Thyroid gland (tissue), 4 donors: ENCODE data around the gene VAMP2. TPM values are rescaled to one million over a fixed set of nuclear protein-coding genes. Genes with fewer than 3 reads are reported as not detected.
A peak's percentile ranks its signal among the peaks of the same experiment; 100 is the strongest.

Experiments
- DNase-seq, 2 donors: peaks; one replicate each; pipeline ENCODE4 v3.0.0-alpha.2; 2019
- H3K27ac ChIP-seq, 3 donors: fragments of 200-600 bp; sonication (generic); 1 replicate in 2 of 3; 2 replicates in 1 of 3; pipeline ENCODE4 v1.5.1; 2016 to 2019; ENCODE audit warnings: mild to moderate bottlenecking in 1 of 3, moderate library complexity in 1 of 3
- H3K27me3 ChIP-seq: fragments of 200-600 bp; sonication (generic); one replicate; pipeline ENCODE4 v1.5.1; 2019
- H3K36me3 ChIP-seq, 2 donors: fragments of 200-600 bp; sonication (generic); one replicate each; pipeline ENCODE4 v1.5.1; 2016 to 2019
- H3K4me1 ChIP-seq, 2 donors: fragments of 200-600 bp; sonication (generic); one replicate each; pipeline ENCODE4 v1.5.1; 2017 to 2019
- H3K4me3 ChIP-seq, 3 donors: fragments of 200-600 bp; sonication (generic); replicated peaks in 1 of 3; 1 replicate in 2 of 3; 2 replicates in 1 of 3; pipeline ENCODE4 v1.5.1; 2016; ENCODE audit warnings: mild to moderate bottlenecking in 1 of 3
- H3K9me3 ChIP-seq: fragments of 200-600 bp; sonication (generic); one replicate; pipeline ENCODE4 v1.5.1; 2017
- POLR2A ChIP-seq, 2 donors: fragments of 450-650 bp; IDR thresholded peaks; one replicate each; pipeline ENCODE4 v1.6.1; 2017; ENCODE audit warnings: antibody characterized with exemption in 2 of 2, mild to moderate bottlenecking in 2 of 2, moderate library complexity in 1 of 2
- WGBS, 2 donors: methylation state at CpG; one replicate each; pipeline ENCODE4 v1.1.5; 2017; 5-methylcytosine and 5-hydroxymethylcytosine counted together
- intact Hi-C: fragments of 100-400 bp; cut with DNase I; formaldehyde crosslinking; loops from one replicate; pipeline ENCODE4 v1.15.1; 2023
- total RNA-seq, 4 donors: library from RNA; depleted of rRNA; stranded (reverse); fragments of >200 nt; gene quantifications; one replicate each; pipeline ENCODE4 v1.2.3, GENCODE V29; 2016
- TF ChIP-seq, protein P1 (sequence below), 6 experiments: fragments of 200-600 bp in 3 of 6; fragments of 450-650 bp in 3 of 6; sonication (generic) in 3 of 6; IDR thresholded peaks; one replicate each; pipeline ENCODE4 v1.5.1; 2016 to 2019; ENCODE audit warnings: antibody characterized with exemption in 6 of 6, mild to moderate bottlenecking in 2 of 6, inconsistent platforms in 1 of 6, moderate library complexity in 1 of 6

VAMP2 gene
- total RNA-seq, 4 donors from 2014 or later: 30.6 to 35.2 (median 33.4) TPM

DNA sequence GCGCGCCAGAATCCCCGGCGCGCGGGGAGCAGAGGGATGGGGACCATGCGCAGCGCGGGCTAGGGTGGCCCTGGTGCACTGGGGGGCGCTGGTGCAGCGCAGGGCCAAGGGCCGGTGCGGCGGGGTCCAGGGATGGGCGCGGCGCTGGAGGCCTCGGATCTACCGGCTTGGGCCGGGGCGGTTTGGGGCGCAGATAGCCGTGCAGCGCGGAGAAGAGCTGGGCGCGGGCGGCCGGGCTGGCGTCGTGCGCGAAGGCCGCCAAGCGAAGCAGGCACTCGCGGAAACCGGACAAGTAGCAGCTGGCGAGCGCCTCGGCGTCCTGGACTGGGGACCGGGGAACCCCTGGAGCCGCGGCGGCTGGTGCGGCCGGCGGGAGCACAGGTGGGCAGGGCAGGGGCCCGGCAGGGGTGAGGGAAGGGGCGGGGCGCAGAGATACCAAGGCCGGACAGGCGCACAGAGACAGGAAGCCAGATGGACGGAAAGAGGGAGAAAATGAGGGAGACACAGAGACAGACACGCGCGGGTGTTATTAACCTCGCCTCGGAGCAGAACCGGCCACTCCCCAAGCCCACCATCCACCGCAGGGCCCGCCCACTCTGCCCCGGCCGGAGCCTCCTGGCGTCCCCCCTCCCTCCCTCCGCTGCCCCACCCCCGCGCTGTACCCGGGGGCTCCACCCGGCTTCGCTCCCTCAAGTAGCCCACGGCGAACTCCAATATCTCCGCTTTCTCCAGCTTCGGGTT lies 40.9 kb downstream of the VAMP2 start:
- Histone ChIP-seq H3K27ac (peak overlapping the region in 1 of 3 donors; percentile 63), H3K4me1 (peaks cover 58 to 63% of the 10 kb centered on the region in 2 donors), H3K36me3 (no peaks in the 10 kb centered on the region), H3K27me3 (peaks cover 5% of the 10 kb centered on the region), H3K9me3 (no peaks in the 10 kb centered on the region), H3K4me3 (peak overlapping the region in 2 of 3 donors; percentile 30 to 42)
- peak; percentile 59 to 68 for DNase-seq
- intact Hi-C loops: loop anchor here (10.0 kb wide), 2 partner anchors 63 to 103 kb away; no protein-coding TSS in a partner anchor
- no peak for TF ChIP-seq POLR2A (IDR thresholded peaks at IDR 0.05)
- TF ChIP-seq, protein P1, sequence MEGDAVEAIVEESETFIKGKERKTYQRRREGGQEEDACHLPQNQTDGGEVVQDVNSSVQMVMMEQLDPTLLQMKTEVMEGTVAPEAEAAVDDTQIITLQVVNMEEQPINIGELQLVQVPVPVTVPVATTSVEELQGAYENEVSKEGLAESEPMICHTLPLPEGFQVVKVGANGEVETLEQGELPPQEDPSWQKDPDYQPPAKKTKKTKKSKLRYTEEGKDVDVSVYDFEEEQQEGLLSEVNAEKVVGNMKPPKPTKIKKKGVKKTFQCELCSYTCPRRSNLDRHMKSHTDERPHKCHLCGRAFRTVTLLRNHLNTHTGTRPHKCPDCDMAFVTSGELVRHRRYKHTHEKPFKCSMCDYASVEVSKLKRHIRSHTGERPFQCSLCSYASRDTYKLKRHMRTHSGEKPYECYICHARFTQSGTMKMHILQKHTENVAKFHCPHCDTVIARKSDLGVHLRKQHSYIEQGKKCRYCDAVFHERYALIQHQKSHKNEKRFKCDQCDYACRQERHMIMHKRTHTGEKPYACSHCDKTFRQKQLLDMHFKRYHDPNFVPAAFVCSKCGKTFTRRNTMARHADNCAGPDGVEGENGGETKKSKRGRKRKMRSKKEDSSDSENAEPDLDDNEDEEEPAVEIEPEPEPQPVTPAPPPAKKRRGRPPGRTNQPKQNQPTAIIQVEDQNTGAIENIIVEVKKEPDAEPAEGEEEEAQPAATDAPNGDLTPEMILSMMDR (IDR thresholded peaks at IDR 0.05): peak in 4 of 6 experiments; percentile 22 to 40 (median 29)
- WGBS, 2 donors: 1 to 2% methylated on average over 18 to 54 of the region's 76 CpGs

DNA sequence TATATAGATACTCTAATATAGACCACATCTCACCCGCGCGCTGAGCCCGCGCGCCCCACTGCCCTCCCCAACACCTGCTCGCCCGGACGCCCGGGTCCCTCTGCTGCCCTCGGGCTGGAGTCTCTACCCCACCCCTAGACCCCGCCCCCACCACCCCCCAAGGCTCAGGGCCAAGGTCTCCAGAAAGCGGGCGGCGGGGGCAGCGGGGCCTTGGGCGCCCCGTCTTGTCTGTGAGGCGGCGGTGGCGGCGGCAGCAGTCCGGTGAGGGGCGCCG lies 41.4 kb downstream of the VAMP2 start:
- H3K27me3 ChIP-seq: peaks cover 5% of the 10 kb centered on the region
- WGBS, 2 donors: 0 to 1% methylated on average over 12 to 14 of the region's 25 CpGs
- intact Hi-C loops: loop anchor here (10.0 kb wide), 2 partner anchors 63 to 103 kb away; no protein-coding TSS in a partner anchor
- peak overlapping the region in 2 of 3 donors; percentile 30 to 42 for H3K4me3 ChIP-seq
- no peaks in the 10 kb centered on the region for H3K9me3 ChIP-seq
- H3K36me3 ChIP-seq: no peaks in the 10 kb centered on the region
- no peak for DNase-seq
- H3K27ac ChIP-seq: peak overlapping the region in 1 of 3 donors; percentile 63
- H3K4me1 ChIP-seq: peaks cover 58 to 61% of the 10 kb centered on the region in 2 donors
- no peak for TF ChIP-seq POLR2A (IDR thresholded peaks at IDR 0.05)
- TF ChIP-seq, protein P1 (IDR thresholded peaks at IDR 0.05): no peak

DNA sequence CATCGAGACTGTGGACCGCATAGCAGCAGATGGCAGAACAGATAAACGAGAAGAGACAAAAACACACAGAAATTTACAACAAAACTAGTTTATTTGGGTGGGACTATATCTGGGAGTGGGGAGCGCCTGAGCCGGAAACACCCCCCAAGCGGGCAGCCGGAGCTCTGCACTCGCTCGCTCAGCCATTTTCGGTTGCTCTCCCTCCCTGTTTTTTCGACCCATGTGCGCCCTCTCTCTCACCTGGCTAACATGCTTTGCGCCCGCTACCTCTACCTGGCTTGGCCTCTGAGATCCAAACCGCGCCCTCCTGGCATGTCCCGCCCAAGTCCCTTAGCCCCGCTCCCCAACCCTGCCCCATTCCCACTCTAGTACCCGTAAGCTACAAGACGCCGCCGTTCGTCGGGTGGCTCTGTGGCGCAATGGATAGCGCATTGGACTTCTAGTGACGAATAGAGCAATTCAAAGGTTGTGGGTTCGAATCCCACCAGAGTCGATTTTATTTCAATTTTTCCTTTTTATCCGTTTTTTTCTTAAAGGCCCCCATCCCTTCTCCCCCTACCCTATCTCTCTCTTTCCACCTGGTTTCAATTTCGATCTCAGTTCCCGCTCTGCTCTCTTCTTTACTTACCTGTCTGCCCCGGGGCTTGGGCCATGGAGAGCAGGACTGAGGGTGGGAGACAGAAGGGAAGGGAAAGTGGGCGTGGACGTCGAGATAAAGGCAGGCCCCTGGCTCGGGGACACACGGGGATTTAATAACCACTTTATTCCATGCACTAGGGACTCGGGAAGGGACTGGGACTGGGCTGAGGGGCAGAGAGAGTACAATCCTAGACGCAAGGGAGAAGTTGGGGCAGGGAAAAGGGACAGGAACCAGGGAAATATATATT lies 42.0 kb downstream of the VAMP2 start:
- H3K4me3 ChIP-seq: peak overlapping the region in 1 of 3 donors; percentile 18
- no peaks in the 10 kb centered on the region for H3K36me3 ChIP-seq
- peaks cover 58 to 61% of the 10 kb centered on the region in 2 donors for H3K4me1 ChIP-seq
- no peaks in the 10 kb centered on the region for H3K9me3 ChIP-seq
- TF ChIP-seq POLR2A (IDR thresholded peaks at IDR 0.05): no peak
- TF ChIP-seq, protein P1 (IDR thresholded peaks at IDR 0.05): peak in 2 of 6 experiments; percentile 8 to 12
- WGBS, 2 donors: 1% methylated on average over 40 of the region's 40 CpGs
- intact Hi-C loops: loop anchor here (10.0 kb wide), 2 partner anchors 64 to 104 kb away; no protein-coding TSS in a partner anchor
- H3K27me3 ChIP-seq: peaks cover 5% of the 10 kb centered on the region
- peak overlapping the region in 1 of 3 donors; percentile 63 for H3K27ac ChIP-seq
- DNase-seq: peak; percentile 51 to 63

DNA sequence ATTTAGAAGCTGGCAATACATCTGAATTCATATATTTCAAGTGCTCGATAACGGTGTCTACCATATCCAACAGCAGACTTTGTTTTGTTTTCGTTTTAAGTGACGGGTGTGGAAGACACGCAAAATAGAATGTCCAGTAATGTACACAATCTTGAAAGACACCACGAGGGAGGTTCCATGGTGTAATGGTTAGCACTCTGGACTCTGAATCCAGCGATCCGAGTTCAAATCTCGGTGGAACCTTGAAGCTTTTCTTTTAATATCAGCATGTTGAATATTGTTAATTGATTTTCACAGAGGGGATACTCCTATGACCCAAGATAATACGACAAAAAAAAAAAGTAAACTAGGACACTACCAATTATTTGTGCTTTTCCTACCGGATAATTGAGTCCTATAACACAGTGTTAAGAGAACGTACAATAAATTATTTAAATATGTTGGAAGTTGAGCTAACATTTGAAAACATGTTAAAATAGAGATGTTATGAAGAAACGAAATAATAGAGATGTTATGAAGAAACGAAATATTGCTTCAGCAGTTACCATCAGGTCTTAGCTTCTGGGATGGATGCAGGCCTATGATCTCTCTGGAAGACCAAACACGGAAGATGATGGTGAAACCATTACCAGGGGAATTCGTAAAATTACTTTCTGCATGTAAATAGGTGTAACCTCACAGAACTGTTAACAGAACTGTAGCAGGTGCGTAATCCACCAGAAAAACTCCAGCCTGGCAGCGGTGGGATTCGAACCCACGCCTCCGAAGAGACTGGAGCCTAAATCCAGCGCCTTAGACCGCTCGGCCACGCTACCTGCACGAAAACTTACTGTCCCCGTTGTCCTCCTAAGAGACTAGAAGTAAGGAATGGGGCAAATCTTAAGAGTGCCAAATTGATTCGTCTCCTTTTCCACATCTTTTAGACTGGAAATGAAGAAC lies 42.9 kb downstream of the VAMP2 start:
- H3K27ac ChIP-seq: peak overlapping the region; percentile 65 to 83 (median 71)
- H3K9me3 ChIP-seq: no peaks in the 10 kb centered on the region
- peaks cover 52 to 55% of the 10 kb centered on the region in 2 donors for H3K4me1 ChIP-seq
- no peak for TF ChIP-seq POLR2A (IDR thresholded peaks at IDR 0.05)
- no peaks in the 10 kb centered on the region for H3K36me3 ChIP-seq
- DNase-seq: peak; percentile 74 to 75
- H3K4me3 ChIP-seq: peak overlapping the region in 2 of 3 donors; percentile 17 to 30
- peaks cover 5% of the 10 kb centered on the region for H3K27me3 ChIP-seq
- intact Hi-C loops: loop anchor here (5.0 to 10.0 kb wide), 3 partner anchors 58 to 105 kb away; no protein-coding TSS in a partner anchor
- WGBS, 2 donors: 2% methylated on average over 28 of the region's 28 CpGs
